Testis (tissue), 3 donors: ENCODE results near the gene PHIP. TPM values are rescaled to one million over a fixed set of nuclear protein-coding genes. Genes with fewer than 3 reads are reported as not detected.

ENCODE experiments used
- DNase-seq: peaks from one replicate; pipeline ENCODE4 v3.0.0-alpha.2; 2019
- H3K27ac ChIP-seq, 2 donors: fragments of 200-600 bp; sonication (generic); one replicate each; pipeline ENCODE4 v1.5.1; 2019
- H3K27me3 ChIP-seq: fragments of 200-600 bp; sonication (generic); one replicate; pipeline ENCODE4 v1.5.1; 2019
- H3K36me3 ChIP-seq: fragments of 200-600 bp; sonication (generic); one replicate; pipeline ENCODE4 v1.5.1; 2017; ENCODE audit warnings: low read depth; ENCODE audit errors: missing control alignments
- H3K4me1 ChIP-seq: fragments of 200-600 bp; sonication (generic); one replicate; pipeline ENCODE4 v1.5.1; 2019
- H3K4me3 ChIP-seq, 2 donors: fragments of 200-600 bp; sonication (generic); one replicate each; pipeline ENCODE4 v1.5.1; 2017 to 2019
- H3K9me3 ChIP-seq: fragments of 200-600 bp; sonication (generic); one replicate; pipeline ENCODE4 v1.5.1; 2017
- CTCF ChIP-seq, 3 experiments: fragments of 450-650 bp in 2 of 3; fragments of 200-600 bp in 1 of 3; sonication (generic) in 1 of 3; IDR thresholded peaks; one replicate each; pipeline ENCODE4 v1.5.1; 2016 to 2019; ENCODE audit warnings: antibody characterized with exemption in 3 of 3, mild to moderate bottlenecking in 2 of 3, moderate library complexity in 1 of 3
- POLR2A ChIP-seq: fragments of 450-650 bp; IDR thresholded peaks from one replicate; pipeline ENCODE4 v1.6.1; 2017; ENCODE audit warnings: antibody characterized with exemption, mild to moderate bottlenecking, moderate library complexity
- WGBS, 2 donors: methylation state at CpG; one replicate each; pipeline ENCODE4 v1.1.5; 2018; 5-methylcytosine and 5-hydroxymethylcytosine counted together
- intact Hi-C: fragments of 100-400 bp; cut with DNase I; formaldehyde crosslinking; loops from one replicate; pipeline ENCODE4 v1.15.1; 2023; ENCODE audit warnings: low total_unique reads
- polyA plus RNA-seq: library from polyadenylated mRNA; stranded (reverse); fragments of 350-450 nt; fragmentation: Illumina TruSeq; extraction: RNeasy Lipid Tissue Mini Kit (QIAGEN cat#74804); gene quantifications from one replicate; pipeline ENCODE4 v1.2.3, GENCODE V29; 2014; ENCODE audit warnings: low read depth, low replicate concordance; ENCODE audit not compliant: insufficient read depth
- total RNA-seq, 2 donors: library from RNA; depleted of rRNA; stranded (reverse); fragments of >200 nt; gene quantifications; one replicate each; pipeline ENCODE4 v1.2.3, GENCODE V29; 2016

The PHIP gene
- total and polyA plus RNA-seq, 3 donors from 2014 or later = 9.0 to 43.9 (median 43.5) TPM

GRCh38 chr6:79071547-79071946 is 6.5 kb downstream of the PHIP start:
- Histone ChIP-seq H3K27ac (no peak overlapping the region), H3K36me3 (no peaks in the 10 kb centered on the region), H3K27me3 (no peaks in the 10 kb centered on the region), H3K4me1 (peaks cover 11% of the 10 kb centered on the region), H3K4me3 (no peak overlapping the region), H3K9me3 (no peaks in the 10 kb centered on the region)
- no peak for TF ChIP-seq CTCF (IDR thresholded peaks at IDR 0.05)
- TF ChIP-seq POLR2A = no peak
- DNase-seq = no peak
- intact Hi-C loops = no loop called here

- no peak for TF ChIP-seq CTCF (IDR thresholded peaks at IDR 0.05)
- TF ChIP-seq POLR2A = no peak
- Histone ChIP-seq H3K27me3 (no peaks in the 10 kb centered on the region), H3K27ac (no peak overlapping the region), H3K4me1 (peaks cover 2% of the 10 kb centered on the region), H3K4me3 (no peak overlapping the region), H3K9me3 (no peaks in the 10 kb centered on the region), H3K36me3 (no peaks in the 10 kb centered on the region)
- WGBS, 2 donors = 58 to 60% methylated on average over 5 of the region's 5 CpGs
- no peak for DNase-seq
- intact Hi-C loops = no loop called here
Measured at GRCh38 chr6:79070206-79070825, 7.7 kb downstream of the PHIP start.

- H3K27me3 ChIP-seq = no peaks in the 10 kb centered on the region
- no peaks in the 10 kb centered on the region for H3K4me1 ChIP-seq
- no peak overlapping the region for H3K4me3 ChIP-seq
- TF ChIP-seq CTCF (IDR thresholded peaks at IDR 0.05) (no peak), POLR2A (no peak)
- H3K36me3 ChIP-seq = no peaks in the 10 kb centered on the region
- H3K27ac ChIP-seq = no peak overlapping the region
- H3K9me3 ChIP-seq = no peaks in the 10 kb centered on the region
- intact Hi-C loops = no loop called here
- DNase-seq = no peak
- 89 to 91% methylated on average over 4 of the region's 4 CpGs for WGBS, 2 donors
Measured at GRCh38 chr6:79066828-79067227, 11.2 kb downstream of the PHIP start.

GRCh38 chr6:79066330-79066729 is 11.7 kb downstream of the PHIP start:
- TF ChIP-seq CTCF (IDR thresholded peaks at IDR 0.05) (no peak), POLR2A (no peak)
- H3K36me3 ChIP-seq = no peaks in the 10 kb centered on the region
- H3K4me1 ChIP-seq = no peaks in the 10 kb centered on the region
- no peaks in the 10 kb centered on the region for H3K9me3 ChIP-seq
- intact Hi-C loops = no loop called here
- no peak for DNase-seq
- no peak overlapping the region for H3K27ac ChIP-seq
- H3K27me3 ChIP-seq = no peaks in the 10 kb centered on the region
- H3K4me3 ChIP-seq = no peak overlapping the region

GRCh38 chr6:79065232-79065631 is 12.8 kb downstream of the PHIP start:
- intact Hi-C loops = no loop called here
- TF ChIP-seq POLR2A = no peak
- TF ChIP-seq CTCF (IDR thresholded peaks at IDR 0.05) = no peak
- WGBS, 2 donors = 74 to 81% methylated on average over 2 of the region's 2 CpGs
- Histone ChIP-seq H3K4me3 (no peak overlapping the region), H3K36me3 (no peaks in the 10 kb centered on the region), H3K27ac (no peak overlapping the region), H3K9me3 (no peaks in the 10 kb centered on the region), H3K4me1 (no peaks in the 10 kb centered on the region), H3K27me3 (no peaks in the 10 kb centered on the region)
- DNase-seq = no peak
